Measurements from ENCODE around the gene LRRC31.

LRRC31 gene

DNA sequence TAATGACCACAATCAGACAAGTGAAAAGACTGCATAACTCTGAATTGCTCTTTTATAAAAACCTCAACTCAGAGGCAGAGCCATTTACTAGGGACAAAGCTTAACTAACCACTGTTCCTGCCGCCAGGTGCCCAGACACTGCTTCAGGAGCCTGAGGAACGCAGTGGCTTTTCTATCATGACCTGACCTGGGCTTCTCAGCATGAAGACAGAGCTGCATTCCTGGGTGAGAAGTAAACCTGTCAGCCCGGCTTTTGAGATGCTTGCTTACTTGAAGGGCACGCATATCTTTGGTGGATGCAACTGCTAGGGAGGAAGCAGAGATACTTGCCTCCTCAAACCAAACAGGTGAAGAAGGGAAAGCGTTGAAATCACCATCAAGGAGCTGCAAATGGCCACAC lies 7.9 kb downstream of the LRRC31 start:
- DNase-seq: no peak

- DNase-seq: no peak
These were observed 11.9 kb downstream of the LRRC31 start for GRCh38 chr3:169857811-169858210.

- no peak for DNase-seq
These were observed 14.2 kb downstream of the LRRC31 start for GRCh38 chr3:169855514-169855913.

GRCh38 chr3:169850618-169851017 lies 19.1 kb downstream of the LRRC31 start:
- no peak for DNase-seq

DNA sequence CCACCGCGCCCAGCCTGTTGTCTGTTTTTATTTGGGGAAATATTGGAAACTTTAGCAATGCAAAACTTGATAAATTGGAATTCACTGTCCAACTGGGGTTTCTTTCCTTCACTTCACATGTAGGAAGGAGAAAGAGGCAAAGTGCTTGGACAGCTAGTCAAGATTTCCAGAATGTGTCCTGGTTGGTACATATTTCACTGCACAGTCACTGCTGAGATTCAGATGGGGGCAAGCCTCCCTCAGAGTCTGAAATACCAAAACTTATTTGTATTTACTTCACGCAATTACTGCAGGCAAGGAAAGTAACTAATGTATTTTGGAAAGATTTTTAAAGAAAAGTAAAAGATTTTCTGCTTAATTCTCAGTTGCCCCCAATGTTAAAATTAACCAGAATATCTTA lies 21.0 kb downstream of the LRRC31 start:
- DNase-seq: no peak

GRCh38 chr3:169847896-169848295 lies 21.8 kb downstream of the LRRC31 start:
- no peak for DNase-seq

GRCh38 chr3:169846458-169847193 lies 23.1 kb downstream of the LRRC31 start:
- DNase-seq: no peak

GRCh38 chr3:169842960-169843359 lies 26.8 kb downstream of the LRRC31 start:
- DNase-seq: no peak

- no peak for DNase-seq
These were observed 28.6 kb downstream of the LRRC31 start for GRCh38 chr3:169841171-169841570.

GRCh38 chr3:169838511-169839030 lies 31.2 kb downstream of the LRRC31 start:
- DNase-seq: no peak

- DNase-seq: no peak
These were observed 32.8 kb downstream of the LRRC31 start for GRCh38 chr3:169836942-169837275.

DNA sequence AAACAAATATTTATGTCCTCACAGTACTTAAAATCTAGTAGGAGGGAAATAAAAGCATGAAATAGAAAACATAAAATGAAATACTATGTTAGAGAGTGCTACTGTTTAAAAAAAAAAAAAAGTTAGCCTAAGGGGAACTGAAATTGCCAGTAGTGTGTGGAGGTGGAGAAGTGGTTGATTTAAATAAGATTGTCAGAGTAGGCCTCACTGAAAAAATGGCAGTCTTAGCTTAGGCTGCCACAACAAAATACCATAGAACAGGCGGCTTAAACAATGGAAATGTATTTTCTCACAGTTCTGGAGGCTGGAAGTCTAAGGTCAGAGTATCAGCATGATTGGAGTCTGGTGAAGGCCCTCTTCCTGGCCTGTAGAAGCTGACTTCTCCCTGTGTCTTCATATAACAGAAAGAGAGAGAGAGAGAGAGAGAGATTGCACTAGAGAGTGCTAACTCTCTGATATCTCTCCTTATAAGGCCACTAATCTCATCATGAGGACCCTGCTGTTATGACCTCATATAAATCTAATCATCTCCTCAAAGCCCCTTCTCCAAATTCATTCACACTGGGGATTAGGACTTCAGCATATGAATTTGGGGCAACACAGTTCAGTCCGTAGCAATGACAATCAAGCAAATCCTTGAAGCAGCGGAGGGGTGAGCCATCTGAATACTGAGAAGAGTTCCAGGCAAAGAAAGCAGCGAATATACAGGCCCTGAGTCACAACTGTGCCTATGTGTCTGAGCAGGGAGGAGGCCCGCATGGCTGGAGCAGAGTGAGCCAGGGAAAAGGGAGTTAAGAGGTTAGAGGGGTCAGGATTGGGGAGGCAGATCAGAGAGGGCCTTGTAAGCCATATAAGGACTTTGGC lies 33.4 kb downstream of the LRRC31 start:
- DNase-seq: no peak

GRCh38 chr3:169835533-169835932 lies 34.2 kb downstream of the LRRC31 start:
- no peak for DNase-seq

DNA sequence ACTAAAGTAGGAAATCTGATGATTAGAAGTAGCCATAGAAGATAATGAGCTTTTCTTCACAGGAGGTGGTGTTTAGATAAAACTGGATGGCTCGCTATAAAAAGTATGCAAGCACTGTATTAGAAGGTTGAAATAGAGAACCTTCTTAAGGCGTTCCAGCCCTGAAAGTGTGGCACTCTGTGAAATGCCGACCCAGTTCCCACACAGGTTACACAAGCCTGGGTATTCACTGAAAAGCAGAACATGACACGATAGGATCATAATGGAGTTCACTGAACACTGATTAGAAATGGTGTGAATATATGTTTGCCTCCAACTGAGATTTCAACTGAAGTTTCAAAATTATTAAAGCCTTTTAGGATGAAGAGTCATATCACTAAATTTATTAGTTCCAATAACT lies 42.0 kb downstream of the LRRC31 start:
- no peak for DNase-seq

- DNase-seq: no peak
These were observed 44.4 kb downstream of the LRRC31 start for GRCh38 chr3:169825316-169825715.

DNA sequence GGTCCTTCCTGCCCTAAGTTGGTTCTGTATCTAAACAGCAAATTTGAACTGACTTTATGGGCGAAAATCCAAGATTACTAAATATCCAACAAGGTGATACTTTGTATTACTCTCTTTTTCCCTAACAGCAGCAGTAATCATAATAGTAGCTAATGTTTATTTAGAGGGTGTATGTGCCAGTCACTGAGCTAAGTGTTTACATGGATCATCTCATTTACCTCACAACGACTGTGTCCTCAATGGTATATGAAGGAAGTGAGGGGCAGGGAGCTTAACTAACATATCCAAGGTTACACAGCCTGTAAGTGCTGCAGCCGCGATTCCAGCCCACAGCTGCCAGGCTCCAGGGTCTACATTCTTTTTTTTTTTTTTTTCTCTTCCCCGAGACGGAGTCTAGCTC lies 46.8 kb downstream of the LRRC31 start:
- DNase-seq: no peak

DNA sequence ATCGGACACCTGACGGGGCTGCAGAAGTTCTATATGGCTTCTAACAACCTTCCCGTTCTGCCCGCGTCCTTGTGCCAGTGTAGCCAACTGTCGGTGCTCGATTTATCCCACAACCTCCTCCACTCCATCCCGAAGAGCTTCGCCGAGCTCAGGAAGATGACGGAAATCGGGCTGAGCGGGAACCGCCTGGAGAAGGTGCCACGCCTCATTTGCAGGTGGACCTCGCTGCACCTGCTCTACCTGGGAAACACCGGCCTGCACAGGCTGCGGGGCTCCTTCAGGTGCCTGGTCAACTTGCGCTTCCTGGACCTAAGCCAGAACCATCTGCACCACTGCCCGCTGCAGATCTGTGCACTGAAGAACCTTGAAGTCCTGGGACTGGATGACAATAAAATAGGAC lies 47.2 kb downstream of the LRRC31 start:
- DNase-seq: no peak

- no peak for DNase-seq
These were observed 47.6 kb downstream of the LRRC31 start for GRCh38 chr3:169822091-169822490.

GRCh38 chr3:169818316-169818715 lies 51.4 kb downstream of the LRRC31 start:
- no peak for DNase-seq

DNA sequence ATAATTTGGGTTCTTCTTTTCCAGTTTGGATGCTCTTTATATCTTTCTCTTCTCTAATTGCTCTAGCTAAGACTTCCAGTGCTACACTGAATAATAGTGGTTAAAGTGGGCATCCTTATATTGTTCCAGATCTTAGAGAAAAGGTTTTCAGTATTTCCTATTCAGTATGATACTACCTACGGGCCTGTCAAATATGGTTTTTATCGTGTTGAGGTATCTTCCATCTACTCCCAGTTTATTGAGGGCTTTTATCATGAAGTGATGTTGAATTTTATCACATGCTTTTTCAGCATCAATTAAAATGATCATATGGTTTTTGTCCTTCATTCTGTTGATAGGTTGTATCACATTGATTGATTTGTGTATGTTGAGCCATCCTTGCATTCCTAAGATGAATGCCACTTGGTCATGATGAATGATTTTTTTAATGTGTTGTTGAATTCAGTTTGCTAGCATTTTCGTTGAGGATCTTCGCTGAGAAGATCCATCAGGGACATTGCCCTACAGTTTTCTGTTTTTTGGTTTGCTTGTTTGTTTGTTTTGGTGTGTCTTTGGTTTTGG lies 54.1 kb downstream of the LRRC31 start:
- no peak for DNase-seq

DNA sequence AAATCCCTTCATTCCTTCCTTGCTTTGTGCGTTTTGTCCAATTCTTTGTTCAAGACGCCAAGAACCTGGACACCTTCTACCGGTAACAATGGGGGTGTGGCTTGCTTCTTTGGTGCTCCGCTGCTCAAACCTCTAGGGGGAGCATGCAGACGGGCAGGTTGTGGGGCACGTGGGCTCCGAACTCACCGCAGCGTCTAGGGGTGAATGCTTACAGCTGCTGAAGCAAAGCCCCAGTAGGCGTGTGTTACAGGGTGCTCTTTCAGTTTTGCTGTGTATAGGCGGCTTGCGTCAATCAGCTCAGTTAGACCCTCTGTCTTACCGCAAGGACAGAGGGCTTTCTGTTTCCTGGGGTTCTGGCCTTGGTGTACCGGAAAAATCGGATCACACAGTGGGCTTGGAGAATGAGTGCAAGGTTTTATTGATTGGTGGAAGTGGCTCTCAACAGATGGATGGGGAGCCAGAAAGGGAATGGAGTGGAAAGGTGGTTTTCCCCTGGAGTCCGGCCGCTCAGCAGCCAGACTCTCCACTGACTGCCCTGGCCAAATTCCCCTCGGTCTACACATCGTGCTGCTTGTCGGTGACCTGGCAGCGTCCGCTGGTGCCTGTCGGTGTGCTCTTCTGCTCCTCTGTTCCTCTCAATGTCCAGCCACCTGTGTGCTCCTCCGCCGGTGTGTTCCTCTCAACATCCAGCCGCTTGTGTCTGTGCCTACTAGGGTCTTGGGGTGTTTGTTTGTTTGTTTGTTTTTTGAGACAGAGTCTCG lies 55.8 kb downstream of the LRRC31 start:
- peak; percentile 45 to 70 (median 66) for DNase-seq

DNA sequence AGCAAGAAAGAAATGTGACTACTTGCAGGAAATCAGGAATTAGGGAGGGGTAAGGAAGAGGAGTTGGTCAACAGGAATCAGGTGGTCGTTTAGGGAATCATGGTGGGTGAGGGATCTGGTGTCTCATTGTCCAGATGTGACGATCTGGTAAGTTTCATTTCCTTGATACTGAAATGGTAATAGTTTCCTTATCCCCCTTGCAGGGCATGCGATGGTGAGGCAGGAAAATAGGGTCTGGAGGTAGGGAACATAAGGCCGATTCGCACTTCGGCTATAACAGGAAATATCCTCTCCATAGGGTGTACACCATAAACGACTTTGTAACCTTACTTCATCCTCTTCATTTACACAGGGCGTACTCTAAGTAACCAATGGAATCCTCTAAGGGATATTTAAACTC lies 56.5 kb downstream of the LRRC31 start:
- no peak for DNase-seq
